ENCODE measurements around the gene PVRIG.
"Not testable (repeated sequence)": the region's sequence is repeated elsewhere in the genome, so short reads cannot be mapped to it uniquely, and the experiment has no call there.

GRCh38 chr7:100264669-100265165, 45.0 kb downstream of the PVRIG start:
- not testable (repeated sequence) for TF ChIP-seq CTCF, POLR2A, POLR2AphosphoS5 (IDR thresholded peaks at IDR 0.05)
